BJ (cell line): Measurements from ENCODE around the gene PDE4A. TPM values are rescaled to one million over a fixed set of nuclear protein-coding genes. Genes with fewer than 3 reads are reported as not detected.

Experiments used
- CTCF ChIA-PET: fragments of 350-600 bp; formaldehyde crosslinking; extraction: SDS; loops from one replicate; lab custom pipeline; 2021; ENCODE audit warnings: antibody characterized with exemption, inconsistent platforms; lab: Yijun Ruan, JAX
- POLR2A ChIA-PET: fragments of 300-600 bp; sonication (Branson Sonifier 250); formaldehyde crosslinking; extraction: SDS; loops from one replicate; lab custom pipeline; 2021; ENCODE audit warnings: antibody characterized with exemption; lab: Charles Lee
- DNase-seq: peaks from one replicate; pipeline ENCODE4 v3.0.0-alpha.2; 2011; ENCODE audit warnings: low read depth
- H3K27me3 ChIP-seq: 2 replicates; pipeline ENCODE4 v1.6.0; 2011; ENCODE audit warnings: low read length; ENCODE audit not compliant: control insufficient read depth, insufficient read depth
- H3K36me3 ChIP-seq: 2 replicates; pipeline ENCODE4 v1.5.1; 2011; ENCODE audit warnings: low read length; ENCODE audit not compliant: control insufficient read depth, insufficient read depth
- H3K4me3 ChIP-seq: 2 replicates; pipeline ENCODE4 v1.5.1; 2011; ENCODE audit warnings: low read depth, mild to moderate bottlenecking, control low read depth, low read length
- CTCF ChIP-seq: IDR thresholded peaks from 2 replicates; pipeline ENCODE4 v1.5.1; 2011; ENCODE audit warnings: low read depth, mild to moderate bottlenecking, control low read depth, inconsistent platforms, low read length, moderate library complexity; ENCODE audit not compliant: insufficient read depth
- polyA plus RNA-seq: library from polyadenylated mRNA; depleted of rRNA; stranded (reverse); fragments of >200 nt; gene quantifications from 2 replicates; pipeline ENCODE4 v1.2.3, GENCODE V29; 2011; rRNA removed

Gene PDE4A
- polyA plus RNA-seq, 1 experiment, result 4.2 TPM

GRCh38 chr19:10517760-10518443 is 97.6 kb downstream of the PDE4A start:
- POLR2A ChIA-PET, result no interaction called here
- peaks cover 27% of the 10 kb centered on the region for H3K27me3 ChIP-seq

GRCh38 chr19:10518444-10519361 is 98.4 kb downstream of the PDE4A start:
- POLR2A ChIA-PET, result no interaction called here
- H3K4me3 ChIP-seq, result no peak overlapping the region
- TF ChIP-seq CTCF, result no peak
- H3K36me3 ChIP-seq, result no peaks in the 10 kb centered on the region
- DNase-seq, result no peak
- CTCF ChIA-PET, result interaction anchor here (0.6 to 1.4 kb wide), 2 partner anchors 12 to 47 kb away, joined by 3 to 5 read pairs; partner anchors contain the start of gene KRI1
- peaks cover 22% of the 10 kb centered on the region for H3K27me3 ChIP-seq

More at GRCh38 chr19:10517760-10518443, 97.6 kb downstream of the PDE4A start:
- CTCF ChIA-PET, result interaction anchor here (0.6 to 1.7 kb wide), 4 partner anchors 10 to 48 kb away, joined by 3 to 6 read pairs (median 5); partner anchors contain the start of gene KRI1
- no peak for DNase-seq
- TF ChIP-seq CTCF, result no peak
- Histone ChIP-seq H3K4me3 (peak overlapping the region; percentile 30), H3K36me3 (no peaks in the 10 kb centered on the region)

Other genes starting within 250 kb of the PDE4A start
- gene DNMT1, start 225.6 kb upstream of the PDE4A start, polyA plus RNA-seq, result 27.4 and 31.5 TPM in 2 replicates
- 10.4 and 12.5 TPM in 2 replicates for gene S1PR2, start 189.2 kb upstream of the PDE4A start, polyA plus RNA-seq
- gene MRPL4, start 168.3 kb upstream of the PDE4A start, polyA plus RNA-seq, result 35.4 and 58.7 TPM in 2 replicates
- 42.5 and 55.9 TPM in 2 replicates for gene ICAM1, start 149.4 kb upstream of the PDE4A start, polyA plus RNA-seq
- gene ICAM4, start 133.6 kb upstream of the PDE4A start, polyA plus RNA-seq, result 1.1 and 1.5 TPM in 2 replicates
- gene ICAM5, start 130.6 kb upstream of the PDE4A start, polyA plus RNA-seq, result 6.7 and 9.2 TPM in 2 replicates
- 1.2 TPM in 2 replicates for gene ZGLP1, start 110.7 kb upstream of the PDE4A start, polyA plus RNA-seq
- 25.6 and 40.1 TPM in 2 replicates for gene FDX2, start 104.5 kb upstream of the PDE4A start, polyA plus RNA-seq
- 2.5 and 5.1 TPM in 2 replicates for gene RAVER1, start 87.0 kb upstream of the PDE4A start, polyA plus RNA-seq
- 11.7 and 17.3 TPM in 2 replicates for gene ICAM3, start 80.9 kb upstream of the PDE4A start, polyA plus RNA-seq
- gene TYK2, start 40.0 kb upstream of the PDE4A start, polyA plus RNA-seq, result 31.7 and 40.9 TPM in 2 replicates
- gene CDC37, start 17.0 kb upstream of the PDE4A start, polyA plus RNA-seq, result 361 and 429 TPM in 2 replicates
- gene KEAP1, start 82.8 kb downstream of the PDE4A start, polyA plus RNA-seq, result 47.3 and 114 TPM in 2 replicates
- 0.23 and 0.40 TPM in 2 replicates for gene S1PR5, start 96.9 kb downstream of the PDE4A start, polyA plus RNA-seq
- gene ATG4D, start 123.4 kb downstream of the PDE4A start, polyA plus RNA-seq, result 6.8 and 13.0 TPM in 2 replicates
- 8.4 and 10.0 TPM in 2 replicates for gene KRI1, start 145.5 kb downstream of the PDE4A start, polyA plus RNA-seq
- gene CDKN2D, start 148.4 kb downstream of the PDE4A start, polyA plus RNA-seq, result 8.7 and 15.5 TPM in 2 replicates
- gene AP1M2, start 166.8 kb downstream of the PDE4A start, polyA plus RNA-seq, result not detected in 2 replicates
- gene SLC44A2, start 205.0 kb downstream of the PDE4A start, polyA plus RNA-seq, result 78.0 and 114 TPM in 2 replicates
- 99.0 and 148 TPM in 2 replicates for gene ILF3, start 233.8 kb downstream of the PDE4A start, polyA plus RNA-seq